ENCODE measurements around the gene DGKQ. TPM values are rescaled to one million over a fixed set of nuclear protein-coding genes. Genes with fewer than 3 reads are reported as not detected.

DGKQ gene
- total and polyA plus RNA-seq, 2 of the 13 experiments (the other 11 are each of a cell fraction or from before 2014, with no cell fraction given) = 4.5 to 7.2 TPM

GRCh38 chr4:996997-997374 lies 23.6 kb upstream of the DGKQ start (continued):
- TF ChIP-seq HMGXB3 (CRISPR knock-in tag; IDR thresholded peaks at IDR 0.05; ENCODE audit: borderline replicate concordance) (no peak), SATB2 (CRISPR knock-in tag; IDR thresholded peaks at IDR 0.05) (no peak), ZNF446 (CRISPR knock-in tag; IDR thresholded peaks at IDR 0.05) (no peak), KLF9 (CRISPR knock-in tag; IDR thresholded peaks at IDR 0.05; ENCODE audit: low read depth) (no peak), ZNF260 (CRISPR knock-in tag; IDR thresholded peaks at IDR 0.05; ENCODE audit: borderline replicate concordance, low read depth) (no peak)
- TF ChIP-seq, protein P1, sequence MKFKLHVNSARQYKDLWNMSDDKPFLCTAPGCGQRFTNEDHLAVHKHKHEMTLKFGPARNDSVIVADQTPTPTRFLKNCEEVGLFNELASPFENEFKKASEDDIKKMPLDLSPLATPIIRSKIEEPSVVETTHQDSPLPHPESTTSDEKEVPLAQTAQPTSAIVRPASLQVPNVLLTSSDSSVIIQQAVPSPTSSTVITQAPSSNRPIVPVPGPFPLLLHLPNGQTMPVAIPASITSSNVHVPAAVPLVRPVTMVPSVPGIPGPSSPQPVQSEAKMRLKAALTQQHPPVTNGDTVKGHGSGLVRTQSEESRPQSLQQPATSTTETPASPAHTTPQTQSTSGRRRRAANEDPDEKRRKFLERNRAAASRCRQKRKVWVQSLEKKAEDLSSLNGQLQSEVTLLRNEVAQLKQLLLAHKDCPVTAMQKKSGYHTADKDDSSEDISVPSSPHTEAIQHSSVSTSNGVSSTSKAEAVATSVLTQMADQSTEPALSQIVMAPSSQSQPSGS (CRISPR knock-in tag; IDR thresholded peaks at IDR 0.05) = no peak
